A673 (cell line): Measurements from ENCODE around the gene NRDE2. TPM values are rescaled to one million over a fixed set of nuclear protein-coding genes. Genes with fewer than 3 reads are reported as not detected.
"Not testable (repeated sequence)": the region's sequence is repeated elsewhere in the genome, so short reads cannot be mapped to it uniquely, and the experiment has no call there.

ENCODE experiments used
- BruUV-seq: library from RNA; stranded (reverse); fragments of 400-500 nt; replicated peaks from 2 replicates; lab custom pipeline; 2021; lab: Mats Ljungman, UMichigan
- CTCF ChIA-PET: fragments of 300-600 bp; sonication (Branson Sonifier 250); formaldehyde crosslinking; loops from one replicate; lab custom pipeline; 2022; ENCODE audit warnings: antibody characterized with exemption; lab: Charles Lee
- POLR2A ChIA-PET: fragments of 300-600 bp; sonication (Branson Sonifier 250); formaldehyde crosslinking; loops from one replicate; lab custom pipeline; 2022; ENCODE audit warnings: antibody characterized with exemption; ENCODE audit not compliant: low non-redundant PET; lab: Charles Lee
- DNase-seq: peaks from one replicate; pipeline ENCODE4 v3.0.0-alpha.2; 2015; ENCODE audit warnings: low spot score
- H3K27ac ChIP-seq: fragments of 200-600 bp; sonication (generic); 2 replicates; pipeline ENCODE4 v1.5.1; 2016; ENCODE audit warnings: mixed run types, low read depth, mild to moderate bottlenecking, mixed read lengths, antibody characterized with exemption, low read length; ENCODE audit not compliant: poor library complexity, severe bottlenecking
- H3K27me3 ChIP-seq: fragments of 200-600 bp; sonication (generic); replicated peaks from 2 replicates; pipeline ENCODE4 v1.6.1; 2017; ENCODE audit warnings: mixed run types, low read depth, mild to moderate bottlenecking, mixed read lengths, antibody characterized with exemption, low read length; ENCODE audit not compliant: insufficient read depth, poor library complexity
- H3K36me3 ChIP-seq: fragments of 200-600 bp; sonication (generic); 2 replicates; pipeline ENCODE4 v1.6.1; 2016; ENCODE audit warnings: mixed run types, mild to moderate bottlenecking, mixed read lengths, antibody characterized with exemption, low read length; ENCODE audit not compliant: insufficient read depth, poor library complexity, severe bottlenecking
- H3K4me1 ChIP-seq: fragments of 200-600 bp; sonication (generic); 2 replicates; pipeline ENCODE4 v1.6.1; 2017; ENCODE audit warnings: mixed run types, mild to moderate bottlenecking, mixed read lengths, antibody characterized with exemption, low read length; ENCODE audit not compliant: insufficient read depth, poor library complexity, severe bottlenecking
- H3K4me3 ChIP-seq: fragments of 200-600 bp; sonication (generic); 2 replicates; pipeline ENCODE4 v1.5.1; 2016; ENCODE audit warnings: low read depth, mixed run types, mild to moderate bottlenecking, mixed read lengths, low read length; ENCODE audit not compliant: poor library complexity, severe bottlenecking
- H3K9me3 ChIP-seq: fragments of 200-600 bp; sonication (generic); 2 replicates; pipeline ENCODE4 v1.6.1; 2016; ENCODE audit warnings: mixed run types, low read depth, mild to moderate bottlenecking, mixed read lengths, antibody characterized with exemption, low read length; ENCODE audit not compliant: poor library complexity, severe bottlenecking
- EZH2 ChIP-seq: fragments of 200-600 bp; sonication (generic); IDR thresholded peaks from 2 replicates; pipeline ENCODE4 v1.6.1; 2017; ENCODE audit warnings: borderline replicate concordance, low read depth, mild to moderate bottlenecking, mixed read lengths, antibody characterized with exemption, low read length; ENCODE audit not compliant: poor library complexity, severe bottlenecking
- intact Hi-C: fragments of 100-400 bp; cut with micrococcal nuclease; formaldehyde crosslinking; loops from one replicate; pipeline ENCODE4 v1.10.0; 2022; ENCODE audit not compliant: unreplicated experiment
- total RNA-seq: library from RNA; stranded (reverse); gene quantifications from 2 replicates; pipeline ENCODE4 v1.2.3, GENCODE V29; 2021
- TF ChIP-seq, protein P1 (sequence below): fragments of 300-800, 200-600 bp; sonication (generic); conservative IDR thresholded peaks from 2 replicates; pipeline ENCODE4 v1.5.1; 2017; ENCODE audit warnings: low read depth, mild to moderate bottlenecking, antibody characterized with exemption, low read length, moderate library complexity, mixed read lengths

Gene NRDE2
- total RNA-seq, 1 experiment from 2014 or later, result 19.7 TPM

DNA sequence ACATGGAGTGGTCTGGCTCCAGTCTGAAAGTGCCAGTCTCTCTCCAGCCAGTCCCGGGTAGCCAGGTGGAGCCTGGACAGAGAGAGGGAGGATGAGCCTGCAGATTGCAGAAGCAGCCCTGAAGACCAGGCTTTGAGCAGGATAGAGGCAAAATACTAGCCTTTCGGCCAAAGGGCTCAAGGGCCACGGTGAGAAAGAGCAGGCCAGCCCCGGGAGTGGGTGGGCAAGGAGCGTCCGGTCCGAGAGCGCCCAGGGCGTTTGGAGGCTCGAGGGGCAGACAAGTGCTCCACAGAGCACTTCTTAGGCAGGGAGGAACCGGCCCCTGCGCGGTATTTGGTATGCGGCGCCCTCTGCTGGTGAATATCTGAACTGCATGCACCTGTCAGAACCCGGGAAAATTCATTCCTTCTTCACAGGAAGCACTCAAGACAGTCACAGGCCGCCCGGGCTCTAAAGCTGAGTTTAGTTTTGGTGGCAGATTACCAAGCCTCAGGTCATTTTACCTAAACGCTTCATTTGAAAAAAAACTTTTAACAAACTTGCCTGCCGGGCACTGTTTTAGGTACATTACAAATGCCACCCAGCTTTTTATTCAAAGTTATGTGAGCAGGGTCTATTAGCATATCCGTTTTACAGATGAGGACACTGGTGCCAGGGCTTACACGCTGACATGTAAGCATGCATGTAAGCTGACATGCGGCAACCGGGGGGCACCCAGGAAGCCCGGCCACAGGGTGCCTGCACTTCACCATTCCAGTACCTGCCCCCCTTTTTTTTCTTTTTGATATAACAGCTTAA lies 96.4 kb downstream of the NRDE2 start:
- Histone ChIP-seq H3K9me3 (peaks cover 15% of the 10 kb centered on the region), H3K4me1 (no peaks in the 10 kb centered on the region), H3K4me3 (no peak overlapping the region), H3K27me3 (no peaks in the 10 kb centered on the region), H3K27ac (no peak overlapping the region), H3K36me3 (no peaks in the 10 kb centered on the region)
- BruUV-seq, result no TSS peak
- intact Hi-C loops, result loop anchor here (1.0 to 10.0 kb wide), 3 partner anchors 121 to 1191 kb away; no protein-coding TSS in a partner anchor
- POLR2A ChIA-PET, result no interaction called here
- DNase-seq, result peak; percentile 82
- CTCF ChIA-PET, result interaction anchor here (0.7 to 3.5 kb wide), 5 partner anchors 8 to 296 kb away, joined by 3 to 32 read pairs (median 3); no protein-coding TSS in a partner anchor
- no peak for TF ChIP-seq EZH2
- TF ChIP-seq, protein P1, sequence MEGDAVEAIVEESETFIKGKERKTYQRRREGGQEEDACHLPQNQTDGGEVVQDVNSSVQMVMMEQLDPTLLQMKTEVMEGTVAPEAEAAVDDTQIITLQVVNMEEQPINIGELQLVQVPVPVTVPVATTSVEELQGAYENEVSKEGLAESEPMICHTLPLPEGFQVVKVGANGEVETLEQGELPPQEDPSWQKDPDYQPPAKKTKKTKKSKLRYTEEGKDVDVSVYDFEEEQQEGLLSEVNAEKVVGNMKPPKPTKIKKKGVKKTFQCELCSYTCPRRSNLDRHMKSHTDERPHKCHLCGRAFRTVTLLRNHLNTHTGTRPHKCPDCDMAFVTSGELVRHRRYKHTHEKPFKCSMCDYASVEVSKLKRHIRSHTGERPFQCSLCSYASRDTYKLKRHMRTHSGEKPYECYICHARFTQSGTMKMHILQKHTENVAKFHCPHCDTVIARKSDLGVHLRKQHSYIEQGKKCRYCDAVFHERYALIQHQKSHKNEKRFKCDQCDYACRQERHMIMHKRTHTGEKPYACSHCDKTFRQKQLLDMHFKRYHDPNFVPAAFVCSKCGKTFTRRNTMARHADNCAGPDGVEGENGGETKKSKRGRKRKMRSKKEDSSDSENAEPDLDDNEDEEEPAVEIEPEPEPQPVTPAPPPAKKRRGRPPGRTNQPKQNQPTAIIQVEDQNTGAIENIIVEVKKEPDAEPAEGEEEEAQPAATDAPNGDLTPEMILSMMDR, result peak; percentile 94

DNA sequence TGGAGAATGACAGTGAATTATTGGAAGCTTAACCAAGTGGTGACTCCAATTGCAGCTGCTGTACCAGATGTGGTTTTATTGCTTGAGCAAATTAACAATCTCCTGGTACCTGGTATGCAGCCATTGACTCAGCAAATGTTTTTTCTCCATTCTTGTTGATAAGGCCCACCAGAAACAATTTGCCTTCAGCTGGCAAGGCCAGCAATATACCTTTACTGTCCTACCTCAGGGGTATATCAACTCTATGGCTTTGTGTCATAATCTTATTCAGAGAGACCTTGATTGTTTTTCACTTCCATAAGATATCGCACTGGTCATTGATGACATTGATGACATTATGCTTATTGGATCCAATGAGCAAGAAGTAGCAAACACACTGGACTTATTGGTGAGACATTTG lies 101.8 kb downstream of the NRDE2 start:
- H3K27ac ChIP-seq, H3K36me3 ChIP-seq, H3K4me1 ChIP-seq, H3K4me3 ChIP-seq, POLR2A ChIA-PET, DNase-seq, H3K9me3 ChIP-seq, BruUV-seq, CTCF ChIA-PET, H3K27me3 ChIP-seq: not testable (repeated sequence)
- intact Hi-C loops, result loop anchor here (10.0 kb wide), 1 partner anchor 1185 kb away; no protein-coding TSS in a partner anchor

DNA sequence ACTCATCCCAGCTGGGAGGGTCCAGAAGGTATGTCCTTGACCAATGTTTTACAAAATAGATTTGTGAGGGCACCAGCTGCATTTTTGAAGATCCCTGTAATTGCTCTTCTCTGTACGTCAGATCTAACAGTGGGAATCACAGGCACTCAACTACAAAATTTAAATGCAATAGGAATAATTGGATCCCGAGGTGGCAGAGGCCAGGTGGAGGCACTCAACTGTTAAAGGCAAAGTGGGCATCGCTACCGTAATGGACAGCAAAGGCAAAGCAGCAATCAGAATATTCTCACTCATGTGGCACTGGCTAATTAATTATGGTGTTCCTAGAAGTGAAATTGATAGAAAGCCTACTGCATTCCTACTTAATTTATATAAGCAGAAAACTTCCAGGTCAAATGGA lies 103.3 kb downstream of the NRDE2 start:
- no peaks in the 10 kb centered on the region for H3K4me1 ChIP-seq
- BruUV-seq, result no TSS peak
- POLR2A ChIA-PET, result no interaction called here

More for the DNA sequence above, 103.3 kb downstream of the NRDE2 start:
- Histone ChIP-seq H3K9me3 (no peaks in the 10 kb centered on the region), H3K36me3 (no peaks in the 10 kb centered on the region), H3K27ac (no peak overlapping the region), H3K27me3 (no peaks in the 10 kb centered on the region), H3K4me3 (no peak overlapping the region)
- no peak for DNase-seq
- CTCF ChIA-PET, result no interaction called here
- TF ChIP-seq, protein P1, result no peak
- TF ChIP-seq EZH2, result no peak
- intact Hi-C loops, result no loop called here

Other genes starting within 250 kb of the NRDE2 start
- 278 and 318 TPM in 2 replicates for gene PSMC1, start 75.4 kb downstream of the NRDE2 start, total RNA-seq
- gene CALM1, start 65.1 kb upstream of the NRDE2 start, total RNA-seq, result 961 and 998 TPM in 2 replicates